ENCODE results near the gene ERVV-1.

DNA sequence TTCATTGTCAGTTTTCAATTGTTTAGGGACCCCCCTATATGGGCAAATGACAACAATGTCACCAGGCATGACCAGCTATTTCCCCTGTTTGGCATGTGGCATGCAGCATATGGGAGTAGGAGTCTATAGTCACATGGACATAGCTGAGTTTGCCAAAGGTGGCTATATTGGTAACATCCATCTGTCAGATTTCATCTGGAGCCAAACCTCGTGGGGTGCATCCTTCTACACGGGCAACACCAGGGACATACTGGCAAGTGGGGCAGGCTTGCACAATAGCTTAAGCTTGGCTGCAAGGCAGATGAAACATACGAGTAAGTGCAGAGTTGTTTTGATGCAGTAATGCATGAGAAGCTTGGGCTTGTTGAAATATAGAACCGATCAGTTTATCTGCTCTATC lies 26.5 kb upstream of the ERVV-1 start:
- TF ChIP-seq, protein P1, sequence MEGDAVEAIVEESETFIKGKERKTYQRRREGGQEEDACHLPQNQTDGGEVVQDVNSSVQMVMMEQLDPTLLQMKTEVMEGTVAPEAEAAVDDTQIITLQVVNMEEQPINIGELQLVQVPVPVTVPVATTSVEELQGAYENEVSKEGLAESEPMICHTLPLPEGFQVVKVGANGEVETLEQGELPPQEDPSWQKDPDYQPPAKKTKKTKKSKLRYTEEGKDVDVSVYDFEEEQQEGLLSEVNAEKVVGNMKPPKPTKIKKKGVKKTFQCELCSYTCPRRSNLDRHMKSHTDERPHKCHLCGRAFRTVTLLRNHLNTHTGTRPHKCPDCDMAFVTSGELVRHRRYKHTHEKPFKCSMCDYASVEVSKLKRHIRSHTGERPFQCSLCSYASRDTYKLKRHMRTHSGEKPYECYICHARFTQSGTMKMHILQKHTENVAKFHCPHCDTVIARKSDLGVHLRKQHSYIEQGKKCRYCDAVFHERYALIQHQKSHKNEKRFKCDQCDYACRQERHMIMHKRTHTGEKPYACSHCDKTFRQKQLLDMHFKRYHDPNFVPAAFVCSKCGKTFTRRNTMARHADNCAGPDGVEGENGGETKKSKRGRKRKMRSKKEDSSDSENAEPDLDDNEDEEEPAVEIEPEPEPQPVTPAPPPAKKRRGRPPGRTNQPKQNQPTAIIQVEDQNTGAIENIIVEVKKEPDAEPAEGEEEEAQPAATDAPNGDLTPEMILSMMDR (IDR thresholded peaks at IDR 0.05; ENCODE audit: insufficient read depth, low read length), result no peak
- TF ChIP-seq POLR2AphosphoS5 (IDR thresholded peaks at IDR 0.05; ENCODE audit: low read depth), result no peak
